Caco-2 (cell line): Measurements from ENCODE around the gene IL10RA. TPM values are rescaled to one million over a fixed set of nuclear protein-coding genes. Genes with fewer than 3 reads are reported as not detected.
A peak's percentile ranks its signal among the peaks of the same experiment; 100 is the strongest.

Source experiments
- BruUV-seq: library from RNA; stranded (reverse); fragments of 400-500 nt; replicated peaks from 2 replicates; lab custom pipeline; 2021; lab: Mats Ljungman, UMichigan
- CTCF ChIA-PET: fragments of 300-600 bp; sonication (Branson Sonifier 250); formaldehyde crosslinking; loops from one replicate; lab custom pipeline; 2022; ENCODE audit warnings: antibody characterized with exemption; lab: Charles Lee
- POLR2A ChIA-PET: fragments of 300-600 bp; sonication (Branson Sonifier 250); formaldehyde crosslinking; loops from one replicate; lab custom pipeline; 2022; ENCODE audit warnings: antibody characterized with exemption; lab: Charles Lee
- DNase-seq, 2 experiments: peaks; one replicate each; pipeline versions ENCODE4 v3.0.0 to v3.0.0-alpha.2; 2020 to 2022
- H3K27me3 ChIP-seq: replicated peaks from 2 replicates; pipeline ENCODE4 v1.6.0; 2011; ENCODE audit warnings: low read length; ENCODE audit not compliant: control insufficient read depth, insufficient read depth
- H3K36me3 ChIP-seq: 2 replicates; pipeline ENCODE4 v1.5.1; 2011; ENCODE audit warnings: low read length; ENCODE audit not compliant: control insufficient read depth, insufficient read depth
- H3K4me1 ChIP-seq: fragments of 250-450 bp; sonication (Bioruptor Pico); 2 replicates; pipeline ENCODE4 v1.5.1; 2020; ENCODE audit warnings: mild to moderate bottlenecking
- H3K4me3 ChIP-seq: 2 replicates; pipeline ENCODE4 v1.5.1; 2011; ENCODE audit warnings: low read depth, mild to moderate bottlenecking, control low read depth, low read length
- H3K9me3 ChIP-seq: fragments of 250-450 bp; sonication (Bioruptor Pico); 2 replicates; pipeline ENCODE4 v1.5.1; 2020; ENCODE audit warnings: mild to moderate bottlenecking, moderate library complexity
- H3K27ac Mint-ChIP-seq: one replicate; pipeline ENCODE4 v1.8.0; 2022; ENCODE audit warnings: mixed read lengths; ENCODE audit not compliant: unreplicated experiment
- H3K27me3 Mint-ChIP-seq: one replicate; pipeline ENCODE4 v1.8.0; 2022; ENCODE audit warnings: mixed read lengths; ENCODE audit not compliant: insufficient read depth, unreplicated experiment
- H3K36me3 Mint-ChIP-seq: one replicate; pipeline ENCODE4 v1.8.0; 2022; ENCODE audit warnings: mild to moderate bottlenecking, mixed read lengths; ENCODE audit not compliant: insufficient read depth, unreplicated experiment
- H3K4me1 Mint-ChIP-seq: one replicate; pipeline ENCODE4 v1.8.0; 2022; ENCODE audit warnings: low read depth, mixed read lengths; ENCODE audit not compliant: unreplicated experiment
- H3K4me3 Mint-ChIP-seq: one replicate; pipeline ENCODE4 v1.8.0; 2022; ENCODE audit warnings: mild to moderate bottlenecking, moderate library complexity, mixed read lengths; ENCODE audit not compliant: unreplicated experiment
- H3K9me3 Mint-ChIP-seq: one replicate; pipeline ENCODE4 v1.8.0; 2022; ENCODE audit warnings: mixed read lengths; ENCODE audit not compliant: unreplicated experiment
- CTCF ChIP-seq, 2 experiments: fragments of 200-600 bp in 1 of 2; IDR thresholded peaks; 1 replicate in 1 of 2; 2 replicates in 1 of 2; pipeline versions ENCODE4 v1.5.1 to v1.8.0; 2011 to 2022; ENCODE audit warnings: antibody characterized with exemption in 1 of 2, control low read depth in 1 of 2, inconsistent platforms in 1 of 2, low read depth in 1 of 2, low read length in 1 of 2, mild to moderate bottlenecking in 1 of 2, moderate library complexity in 1 of 2; ENCODE audit not compliant: insufficient read depth in 1 of 2, severe bottlenecking in 1 of 2, unreplicated experiment in 1 of 2
- intact Hi-C: fragments of 100-400 bp; cut with micrococcal nuclease; formaldehyde crosslinking; loops from one replicate; pipeline ENCODE4 v1.10.0; 2022; ENCODE audit not compliant: unreplicated experiment
- total RNA-seq: library from RNA; stranded (reverse); gene quantifications from 2 replicates; pipeline ENCODE4 v1.2.3, GENCODE V29; 2022

Gene IL10RA
- total RNA-seq, 1 experiment from 2014 or later, result 1.6 TPM

DNA sequence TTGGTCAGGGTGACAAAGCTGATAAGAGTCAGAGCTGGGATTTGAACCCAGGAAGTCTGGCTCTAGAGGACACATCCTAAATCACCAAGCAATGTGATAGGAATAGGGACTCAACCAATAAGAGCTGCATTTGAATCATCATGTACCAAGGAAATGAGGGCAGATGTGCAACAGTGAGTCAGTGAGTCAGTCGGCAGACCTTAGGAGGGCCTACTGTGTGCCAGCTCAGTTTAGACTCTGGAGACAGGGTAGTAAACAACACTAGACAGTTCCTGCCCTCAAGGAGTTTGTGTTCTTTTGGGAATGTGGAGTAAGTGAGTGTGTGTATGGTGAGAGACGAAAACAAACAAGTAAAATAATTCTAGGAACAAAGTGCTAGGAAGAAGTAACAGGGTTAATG is 11.2 kb downstream of the IL10RA start:
- ChIA-PET CTCF (no interaction called here), POLR2A (no interaction called here)

GRCh38 chr11:117997823-117998579 is 11.8 kb downstream of the IL10RA start:
- no peak overlapping the region for H3K4me3 ChIP-seq
- H3K27me3 ChIP-seq, result no peaks in the 10 kb centered on the region
- CTCF ChIA-PET, result no interaction called here
- Mint-ChIP-seq H3K27me3 (no peaks in the 10 kb centered on the region), H3K4me1 (no peaks in the 10 kb centered on the region), H3K27ac (no peak overlapping the region), H3K4me3 (no peak overlapping the region), H3K36me3 (no peaks in the 10 kb centered on the region), H3K9me3 (no peaks in the 10 kb centered on the region)
- intact Hi-C loops, result no loop called here
- no peaks in the 10 kb centered on the region for H3K36me3 ChIP-seq
- H3K4me1 ChIP-seq, result no peaks in the 10 kb centered on the region
- no peak for TF ChIP-seq CTCF (IDR thresholded peaks at IDR 0.05; ENCODE audit: insufficient read depth in 1 of 2, low read depth in 1 of 2, low read length in 1 of 2, severe bottlenecking in 1 of 2, unreplicated experiment in 1 of 2)
- BruUV-seq, result no TSS peak
- POLR2A ChIA-PET, result no interaction called here
- DNase-seq, result peak in 1 of 2 experiments; percentile 18
- H3K9me3 ChIP-seq, result no peaks in the 10 kb centered on the region

More for the DNA sequence above, 11.2 kb downstream of the IL10RA start:
- no TSS peak for BruUV-seq
- H3K36me3 Mint-ChIP-seq, result no peaks in the 10 kb centered on the region
- H3K27me3 ChIP-seq, result no peaks in the 10 kb centered on the region
- no peaks in the 10 kb centered on the region for H3K9me3 Mint-ChIP-seq
- H3K4me3 Mint-ChIP-seq, result no peak overlapping the region
- no peak for TF ChIP-seq CTCF (IDR thresholded peaks at IDR 0.05; ENCODE audit: insufficient read depth in 1 of 2, low read depth in 1 of 2, low read length in 1 of 2, severe bottlenecking in 1 of 2, unreplicated experiment in 1 of 2)
- no peak overlapping the region for H3K27ac Mint-ChIP-seq
- H3K27me3 Mint-ChIP-seq, result no peaks in the 10 kb centered on the region
- no peaks in the 10 kb centered on the region for H3K36me3 ChIP-seq
- intact Hi-C loops, result no loop called here
- H3K4me1 Mint-ChIP-seq, result no peaks in the 10 kb centered on the region
- H3K9me3 ChIP-seq, result no peaks in the 10 kb centered on the region
- H3K4me1 ChIP-seq, result no peaks in the 10 kb centered on the region
- no peak for DNase-seq
- H3K4me3 ChIP-seq, result no peak overlapping the region

- no peak overlapping the region for H3K27ac Mint-ChIP-seq
- no peaks in the 10 kb centered on the region for H3K36me3 ChIP-seq
Observed at GRCh38 chr11:117998664-117999353, 12.6 kb downstream of the IL10RA start.

More at GRCh38 chr11:117998664-117999353, 12.6 kb downstream of the IL10RA start:
- H3K4me1 ChIP-seq, result no peaks in the 10 kb centered on the region
- BruUV-seq, result no TSS peak
- intact Hi-C loops, result no loop called here
- ChIA-PET POLR2A (no interaction called here), CTCF (no interaction called here)
- peak in 1 of 2 experiments; percentile 32 for DNase-seq
- peaks cover 3% of the 10 kb centered on the region for H3K9me3 Mint-ChIP-seq
- no peaks in the 10 kb centered on the region for H3K4me1 Mint-ChIP-seq
- H3K4me3 Mint-ChIP-seq, result no peak overlapping the region
- no peaks in the 10 kb centered on the region for H3K9me3 ChIP-seq
- no peaks in the 10 kb centered on the region for H3K36me3 Mint-ChIP-seq
- H3K27me3 ChIP-seq, result no peaks in the 10 kb centered on the region
- no peak overlapping the region for H3K4me3 ChIP-seq
- no peak for TF ChIP-seq CTCF (IDR thresholded peaks at IDR 0.05; ENCODE audit: insufficient read depth in 1 of 2, low read depth in 1 of 2, low read length in 1 of 2, severe bottlenecking in 1 of 2, unreplicated experiment in 1 of 2)
- no peaks in the 10 kb centered on the region for H3K27me3 Mint-ChIP-seq
